Endothelial cell of umbilical vein (primary cell): ENCODE results near the gene DRAM1.

Source experiments
- EZH2 ChIP-seq: IDR thresholded peaks from 2 replicates; pipeline ENCODE4 v1.6.1; 2012; ENCODE audit warnings: borderline replicate concordance, low read depth, mild to moderate bottlenecking, moderate library complexity, low read length, inconsistent platforms; ENCODE audit not compliant: severe bottlenecking
- FOS ChIP-seq: IDR thresholded peaks from 2 replicates; pipeline ENCODE4 v1.6.1; 2011; ENCODE audit warnings: mild to moderate bottlenecking, low read length, moderate library complexity, borderline replicate concordance; ENCODE audit not compliant: insufficient read depth
- GATA2 ChIP-seq: IDR thresholded peaks from 2 replicates; pipeline ENCODE4 v1.7.0; 2011; ENCODE audit warnings: low read depth, mild to moderate bottlenecking, moderate library complexity, mixed read lengths, low read length; ENCODE audit not compliant: insufficient read length, insufficient read depth
- JUN ChIP-seq: IDR thresholded peaks from 2 replicates; pipeline ENCODE4 v1.6.1; 2011; ENCODE audit warnings: borderline replicate concordance, low read depth; ENCODE audit not compliant: insufficient read length, insufficient read depth
- MYC ChIP-seq: IDR thresholded peaks from one replicate; pipeline ENCODE4 v1.6.1; 2011; ENCODE audit warnings: mild to moderate bottlenecking, low read depth, low read length
- POLR2A ChIP-seq: IDR thresholded peaks from 2 replicates; pipeline ENCODE4 v1.6.1; 2012; ENCODE audit warnings: low read depth, mild to moderate bottlenecking, control low read depth, low read length
- POLR2AphosphoS5 ChIP-seq: IDR thresholded peaks from 2 replicates; pipeline ENCODE4 v1.6.1; 2012; ENCODE audit warnings: low read depth, mild to moderate bottlenecking, control low read depth, low read length, moderate library complexity; ENCODE audit not compliant: insufficient read depth
- TF ChIP-seq, protein P1 (sequence below), 2 donors: IDR thresholded peaks; 1 replicate in 1 of 2; 2 replicates in 1 of 2; pipeline ENCODE4 v1.5.1; 2011; ENCODE audit warnings: low read length in 2 of 2, mild to moderate bottlenecking in 2 of 2, moderate library complexity in 2 of 2, control low read depth in 1 of 2, inconsistent platforms in 1 of 2, low read depth in 1 of 2; ENCODE audit not compliant: insufficient read depth in 1 of 2; ENCODE audit errors: extremely low read depth in 1 of 2
- TF ChIP-seq, protein P2 (sequence below): IDR thresholded peaks from 2 replicates; pipeline ENCODE4 v1.6.1; 2011; ENCODE audit not compliant: insufficient read depth, insufficient read length

DNA sequence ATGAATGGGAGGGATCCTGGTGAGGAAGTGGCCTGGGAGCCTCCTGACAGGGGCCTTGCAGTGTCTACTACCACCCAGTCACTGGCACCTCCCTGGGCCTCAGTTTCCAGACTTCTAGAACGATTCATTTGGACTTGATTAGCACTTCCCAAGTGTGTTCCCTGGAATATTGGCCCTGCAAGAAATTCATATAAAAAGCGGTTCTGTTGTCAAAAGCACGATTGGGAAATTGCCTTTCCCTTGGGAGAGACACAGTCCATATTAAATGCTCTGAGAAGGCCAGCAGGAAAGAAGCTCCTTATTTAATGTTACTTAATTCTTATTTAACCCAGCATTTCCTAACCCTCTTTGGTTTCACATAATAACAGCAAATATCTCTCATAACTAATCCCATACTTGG, 61.9 kb downstream of the DRAM1 start:
- TF ChIP-seq POLR2A (no peak), JUN (no peak), POLR2AphosphoS5 (no peak), EZH2 (no peak), FOS (no peak), MYC (no peak), GATA2 (no peak)
- TF ChIP-seq, protein P1, sequence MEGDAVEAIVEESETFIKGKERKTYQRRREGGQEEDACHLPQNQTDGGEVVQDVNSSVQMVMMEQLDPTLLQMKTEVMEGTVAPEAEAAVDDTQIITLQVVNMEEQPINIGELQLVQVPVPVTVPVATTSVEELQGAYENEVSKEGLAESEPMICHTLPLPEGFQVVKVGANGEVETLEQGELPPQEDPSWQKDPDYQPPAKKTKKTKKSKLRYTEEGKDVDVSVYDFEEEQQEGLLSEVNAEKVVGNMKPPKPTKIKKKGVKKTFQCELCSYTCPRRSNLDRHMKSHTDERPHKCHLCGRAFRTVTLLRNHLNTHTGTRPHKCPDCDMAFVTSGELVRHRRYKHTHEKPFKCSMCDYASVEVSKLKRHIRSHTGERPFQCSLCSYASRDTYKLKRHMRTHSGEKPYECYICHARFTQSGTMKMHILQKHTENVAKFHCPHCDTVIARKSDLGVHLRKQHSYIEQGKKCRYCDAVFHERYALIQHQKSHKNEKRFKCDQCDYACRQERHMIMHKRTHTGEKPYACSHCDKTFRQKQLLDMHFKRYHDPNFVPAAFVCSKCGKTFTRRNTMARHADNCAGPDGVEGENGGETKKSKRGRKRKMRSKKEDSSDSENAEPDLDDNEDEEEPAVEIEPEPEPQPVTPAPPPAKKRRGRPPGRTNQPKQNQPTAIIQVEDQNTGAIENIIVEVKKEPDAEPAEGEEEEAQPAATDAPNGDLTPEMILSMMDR (IDR thresholded peaks at IDR 0.05; ENCODE audit: extremely low read depth in 1 of 2, insufficient read depth in 1 of 2, low read depth in 1 of 2, low read length in 2 of 2): no peak
- TF ChIP-seq, protein P2, sequence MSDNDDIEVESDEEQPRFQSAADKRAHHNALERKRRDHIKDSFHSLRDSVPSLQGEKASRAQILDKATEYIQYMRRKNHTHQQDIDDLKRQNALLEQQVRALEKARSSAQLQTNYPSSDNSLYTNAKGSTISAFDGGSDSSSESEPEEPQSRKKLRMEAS: no peak
